Esophagus squamous epithelium (tissue), 5 donors: Measurements from ENCODE around the gene SDS. TPM values are rescaled to one million over a fixed set of nuclear protein-coding genes. Genes with fewer than 3 reads are reported as not detected.

ENCODE experiments used
- DNase-seq: peaks from one replicate; lab custom pipeline; 2025; lab: John Stamatoyannopoulos, UW
- H3K27ac ChIP-seq, 4 donors: fragments of 200-600 bp; sonication (generic); one replicate each; pipeline ENCODE4 v1.5.1; 2016 to 2019; ENCODE audit warnings: mild to moderate bottlenecking in 1 of 4
- H3K27me3 ChIP-seq, 4 donors: fragments of 200-600 bp; sonication (generic); 1 replicate in 3 of 4; 2 replicates in 1 of 4; pipeline versions ENCODE4 v1.5.1 to v1.6.0; 2017 to 2021; ENCODE audit warnings: antibody characterized with exemption in 1 of 4
- H3K36me3 ChIP-seq, 3 donors: fragments of 200-600 bp; sonication (generic); one replicate each; pipeline ENCODE4 v1.5.1; 2016 to 2019
- H3K4me1 ChIP-seq, 3 donors: fragments of 200-600 bp; sonication (generic); one replicate each; pipeline ENCODE4 v1.5.1; 2017 to 2019
- H3K4me3 ChIP-seq, 4 donors: fragments of 200-600 bp; sonication (generic); 1 replicate in 3 of 4; 2 replicates in 1 of 4; pipeline ENCODE4 v1.5.1; 2016 to 2019; ENCODE audit warnings: mild to moderate bottlenecking in 2 of 4, moderate library complexity in 1 of 4
- H3K9me3 ChIP-seq, 3 donors: fragments of 200-600 bp; sonication (generic); one replicate each; pipeline ENCODE4 v1.5.1; 2016 to 2019
- CTCF ChIP-seq, 6 experiments: fragments of 450-650 bp in 4 of 6; fragments of 200-600 bp in 2 of 6; sonication (generic) in 2 of 6; IDR thresholded peaks; one replicate each; pipeline ENCODE4 v1.5.1; 2016 to 2019; ENCODE audit warnings: antibody characterized with exemption in 6 of 6, mild to moderate bottlenecking in 4 of 6, moderate library complexity in 4 of 6
- POLR2A ChIP-seq, 4 donors: fragments of 450-650 bp; IDR thresholded peaks; one replicate each; pipeline ENCODE4 v1.6.1; 2017; ENCODE audit warnings: antibody characterized with exemption in 4 of 4, mild to moderate bottlenecking in 4 of 4, moderate library complexity in 3 of 4
- WGBS, 2 donors: methylation state at CpG; one replicate each; pipeline ENCODE4 v1.1.5; 2018; 5-methylcytosine and 5-hydroxymethylcytosine counted together
- intact Hi-C: fragments of 100-400 bp; cut with DNase I; formaldehyde crosslinking; loops from one replicate; pipeline ENCODE4 v1.15.0; 2022
- total RNA-seq, 4 donors: library from RNA; depleted of rRNA; stranded (reverse); fragments of >200 nt; gene quantifications; one replicate each; pipeline ENCODE4 v1.1.0, GENCODE V29; 2016
- donor health status: DM: yes; HTN: yes; CAD: no.

The SDS gene
- total RNA-seq, 4 donors from 2014 or later = 0.76 TPM; not detected in 3

GRCh38 chr12:113365639-113366395 is 37.9 kb downstream of the SDS start:
- Histone ChIP-seq H3K27me3 (no peaks in the 10 kb centered on the region), H3K36me3 (peaks cover 0 to 27% (median 0%) of the 10 kb centered on the region in 3 donors), H3K4me1 (no peaks in the 10 kb centered on the region), H3K4me3 (no peak overlapping the region), H3K27ac (no peak overlapping the region), H3K9me3 (no peaks in the 10 kb centered on the region)
- no peak for DNase-seq
- intact Hi-C loops = no loop called here
- WGBS, 2 donors = 92% methylated on average over 7 of the region's 7 CpGs
- no peak for TF ChIP-seq POLR2A (IDR thresholded peaks at IDR 0.05)
- no peak for TF ChIP-seq CTCF (IDR thresholded peaks at IDR 0.05)

DNA sequence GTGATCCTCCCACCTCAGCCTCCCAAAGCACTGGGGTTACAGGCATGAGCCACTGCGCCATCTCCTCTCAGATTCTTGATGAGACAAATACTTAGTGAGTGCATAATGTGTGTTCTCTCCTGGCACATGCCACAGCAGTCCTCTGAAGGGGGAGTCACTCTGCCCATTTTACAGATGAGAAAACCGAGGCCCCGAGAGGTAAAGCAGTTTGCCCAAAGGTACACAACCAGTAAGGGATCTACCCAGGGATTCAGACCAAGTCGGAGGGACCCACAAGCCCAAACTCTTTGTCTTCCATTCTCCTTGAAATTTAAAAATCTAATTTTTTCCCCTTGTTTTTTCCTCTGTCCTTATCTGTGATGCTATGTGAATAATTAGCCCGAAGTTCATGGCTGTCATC is 39.0 kb downstream of the SDS start:
- Histone ChIP-seq H3K27me3 (no peaks in the 10 kb centered on the region), H3K9me3 (no peaks in the 10 kb centered on the region), H3K4me3 (no peak overlapping the region), H3K4me1 (peaks cover 2 to 8% (median 6%) of the 10 kb centered on the region in 3 donors), H3K27ac (no peak overlapping the region), H3K36me3 (peaks cover 0 to 27% (median 0%) of the 10 kb centered on the region in 3 donors)
- 91 to 93% methylated on average over 5 of the region's 5 CpGs for WGBS, 2 donors
- intact Hi-C loops = no loop called here
- no peak for DNase-seq
- no peak for TF ChIP-seq POLR2A (IDR thresholded peaks at IDR 0.05)
- no peak for TF ChIP-seq CTCF (IDR thresholded peaks at IDR 0.05)

DNA sequence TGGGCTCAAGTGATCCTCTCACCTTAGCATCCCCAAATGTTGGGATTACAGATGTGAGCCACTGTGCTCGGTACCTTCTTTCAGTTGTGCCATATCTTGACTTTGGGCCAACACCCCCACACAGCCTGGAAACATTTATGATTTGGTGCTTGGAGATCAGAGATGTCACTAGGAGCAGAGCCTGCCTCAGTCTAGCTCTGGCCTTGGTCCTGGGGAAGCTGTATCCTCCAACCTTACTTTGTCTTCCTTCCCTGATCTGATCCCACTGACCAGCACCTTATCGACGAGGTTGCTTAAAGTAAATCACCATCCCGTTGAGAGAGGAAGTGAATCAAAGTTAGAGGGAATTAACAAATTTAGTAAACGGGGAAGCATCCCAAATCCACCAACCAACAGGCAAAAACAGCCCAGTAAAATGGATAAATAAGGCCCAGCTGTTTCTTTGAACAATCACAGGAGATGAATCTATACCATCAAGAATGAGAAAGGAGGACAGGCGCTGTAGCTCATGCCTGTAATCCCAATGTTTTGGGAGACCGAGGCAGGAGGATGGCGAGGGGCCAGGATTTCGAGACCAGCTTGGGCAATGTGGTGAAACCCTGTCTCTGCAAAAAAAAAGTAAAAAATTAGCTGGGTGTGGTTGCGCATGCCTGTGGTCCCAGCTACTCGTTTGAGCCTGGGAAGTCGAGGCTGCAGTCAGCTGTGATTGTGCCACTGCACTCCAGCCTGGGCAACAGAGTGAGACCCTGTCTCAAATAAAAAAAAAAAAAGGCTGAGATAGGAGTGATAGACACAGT is 41.9 kb downstream of the SDS start:
- H3K4me1 ChIP-seq = peaks cover 7 to 30% (median 10%) of the 10 kb centered on the region in 3 donors
- peak overlapping the region in 1 of 4 donors; percentile 17 for H3K27ac ChIP-seq
- intact Hi-C loops = no loop called here
- H3K27me3 ChIP-seq = no peaks in the 10 kb centered on the region
- no peak overlapping the region for H3K4me3 ChIP-seq
- DNase-seq = no peak
- H3K9me3 ChIP-seq = no peaks in the 10 kb centered on the region
- TF ChIP-seq CTCF (IDR thresholded peaks at IDR 0.05) (no peak), POLR2A (IDR thresholded peaks at IDR 0.05) (no peak)
- WGBS, 2 donors = 66% methylated on average over 12 of the region's 12 CpGs
- H3K36me3 ChIP-seq = peaks cover 0 to 12% (median 0%) of the 10 kb centered on the region in 3 donors

DNA sequence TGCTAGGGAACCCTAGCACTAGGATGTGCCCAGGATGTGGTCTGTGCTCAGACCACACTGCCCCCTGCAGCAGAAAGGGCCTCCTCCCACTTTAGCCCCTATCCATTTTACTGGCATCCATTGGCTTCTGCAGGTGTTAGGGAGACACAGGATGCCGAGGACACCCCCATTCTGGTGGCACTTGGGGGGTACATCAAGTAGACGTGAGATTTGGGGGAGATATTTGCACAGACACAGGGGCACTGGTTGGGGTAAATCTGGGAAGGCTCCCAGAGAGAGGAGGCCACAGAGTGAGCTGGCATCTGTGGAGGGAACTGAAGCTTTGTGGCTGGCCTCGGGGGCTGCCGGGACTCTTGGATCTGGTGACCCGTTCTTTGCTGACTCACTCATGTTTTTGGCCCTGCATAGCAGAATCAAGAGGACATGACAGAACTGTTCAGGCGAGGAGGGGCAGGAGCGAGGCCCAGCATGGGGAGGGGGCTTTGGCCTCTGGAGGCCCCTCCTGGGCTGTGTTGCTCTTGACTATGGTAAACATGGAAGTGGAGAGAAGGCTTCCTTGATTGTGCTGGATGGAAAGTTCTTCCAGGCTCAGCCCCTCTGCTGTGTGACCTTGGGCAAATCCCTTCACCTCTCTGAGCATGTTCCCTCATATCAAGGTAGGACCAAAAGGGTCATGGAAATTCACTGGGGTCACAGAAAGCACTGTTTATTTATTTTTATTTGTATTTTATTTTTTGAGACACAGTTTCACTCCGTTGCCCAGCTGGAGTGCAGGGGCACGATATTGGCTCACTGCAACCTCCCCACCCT is 43.5 kb downstream of the SDS start:
- WGBS, 2 donors = 53 to 72% methylated on average over 5 to 6 of the region's 9 CpGs
- DNase-seq = no peak
- H3K4me3 ChIP-seq = peak overlapping the region in 2 of 4 donors; percentile 97
- H3K36me3 ChIP-seq = peaks cover 0 to 8% (median 0%) of the 10 kb centered on the region in 3 donors
- no peaks in the 10 kb centered on the region for H3K27me3 ChIP-seq
- peaks cover 7 to 32% (median 10%) of the 10 kb centered on the region in 3 donors for H3K4me1 ChIP-seq
- intact Hi-C loops = no loop called here
- no peaks in the 10 kb centered on the region for H3K9me3 ChIP-seq
- H3K27ac ChIP-seq = peak overlapping the region in 3 of 4 donors; percentile 74 to 95 (median 93)
- TF ChIP-seq POLR2A (IDR thresholded peaks at IDR 0.05) = no peak
- TF ChIP-seq CTCF (IDR thresholded peaks at IDR 0.05) = no peak
